ENCODE data around the gene CEACAM8. TPM values are rescaled to one million over a fixed set of nuclear protein-coding genes. Genes with fewer than 3 reads are reported as not detected.

The CEACAM8 gene
- total RNA-seq, 1 donor from 2014 or later = not detected

DNA sequence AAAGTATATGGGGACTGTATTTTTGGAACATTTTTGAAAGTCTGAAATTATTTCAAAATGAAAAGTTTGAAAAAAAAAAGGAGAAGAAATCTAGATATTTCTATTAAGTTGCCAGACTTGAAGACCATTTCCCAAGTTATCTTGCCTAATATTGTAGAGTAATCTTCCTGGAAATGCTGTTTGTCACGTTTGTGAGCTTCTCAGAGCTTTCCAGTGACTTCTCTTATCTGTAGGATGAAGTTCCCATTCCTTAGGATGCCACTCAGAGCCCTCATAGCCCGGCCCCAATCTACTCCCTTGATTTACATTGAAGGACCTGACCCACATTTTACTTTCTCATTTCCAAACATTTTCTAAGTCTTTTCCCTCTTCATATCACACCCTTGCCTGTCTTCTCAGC is 23.6 kb downstream of the CEACAM8 start:
- Mint-ChIP-seq H3K27ac (ENCODE audit: unreplicated experiment) (no peak overlapping the region), H3K9me3 (ENCODE audit: unreplicated experiment) (no peaks in the 10 kb centered on the region), H3K27me3 (ENCODE audit: unreplicated experiment) (peaks cover 3% of the 10 kb centered on the region), H3K4me3 (ENCODE audit: unreplicated experiment) (no peak overlapping the region), H3K4me1 (ENCODE audit: unreplicated experiment) (peaks cover 4% of the 10 kb centered on the region), H3K36me3 (ENCODE audit: low read depth, unreplicated experiment) (no peaks in the 10 kb centered on the region)
- TF ChIP-seq, protein P1, sequence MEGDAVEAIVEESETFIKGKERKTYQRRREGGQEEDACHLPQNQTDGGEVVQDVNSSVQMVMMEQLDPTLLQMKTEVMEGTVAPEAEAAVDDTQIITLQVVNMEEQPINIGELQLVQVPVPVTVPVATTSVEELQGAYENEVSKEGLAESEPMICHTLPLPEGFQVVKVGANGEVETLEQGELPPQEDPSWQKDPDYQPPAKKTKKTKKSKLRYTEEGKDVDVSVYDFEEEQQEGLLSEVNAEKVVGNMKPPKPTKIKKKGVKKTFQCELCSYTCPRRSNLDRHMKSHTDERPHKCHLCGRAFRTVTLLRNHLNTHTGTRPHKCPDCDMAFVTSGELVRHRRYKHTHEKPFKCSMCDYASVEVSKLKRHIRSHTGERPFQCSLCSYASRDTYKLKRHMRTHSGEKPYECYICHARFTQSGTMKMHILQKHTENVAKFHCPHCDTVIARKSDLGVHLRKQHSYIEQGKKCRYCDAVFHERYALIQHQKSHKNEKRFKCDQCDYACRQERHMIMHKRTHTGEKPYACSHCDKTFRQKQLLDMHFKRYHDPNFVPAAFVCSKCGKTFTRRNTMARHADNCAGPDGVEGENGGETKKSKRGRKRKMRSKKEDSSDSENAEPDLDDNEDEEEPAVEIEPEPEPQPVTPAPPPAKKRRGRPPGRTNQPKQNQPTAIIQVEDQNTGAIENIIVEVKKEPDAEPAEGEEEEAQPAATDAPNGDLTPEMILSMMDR (IDR thresholded peaks at IDR 0.05; ENCODE audit: unreplicated experiment) = no peak
- DNase-seq (ENCODE audit: low spot score) = no peak

DNA sequence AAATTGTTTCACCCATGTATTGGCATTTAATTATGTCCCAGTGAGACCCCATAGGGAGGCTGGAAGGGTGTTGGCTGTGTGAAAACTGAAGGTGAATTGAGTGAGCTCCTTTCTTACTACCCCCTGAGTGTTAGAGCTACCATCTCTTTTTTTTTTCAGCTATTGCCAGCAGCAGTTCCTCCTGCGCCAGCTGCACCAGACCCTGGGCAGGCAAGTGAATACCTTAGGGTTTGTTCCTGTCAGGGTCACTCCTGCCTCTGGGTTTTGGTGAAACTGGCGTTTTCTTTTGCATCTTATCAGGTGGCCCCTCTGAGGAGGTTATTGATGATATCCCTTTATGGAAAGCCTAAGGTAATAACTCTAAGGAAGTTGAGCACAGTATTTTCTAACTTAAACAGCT is 25.5 kb downstream of the CEACAM8 start:
- Mint-ChIP-seq H3K9me3 (ENCODE audit: unreplicated experiment) (no peaks in the 10 kb centered on the region), H3K27ac (ENCODE audit: unreplicated experiment) (no peak overlapping the region), H3K36me3 (ENCODE audit: low read depth, unreplicated experiment) (no peaks in the 10 kb centered on the region), H3K27me3 (ENCODE audit: unreplicated experiment) (peaks cover 5% of the 10 kb centered on the region), H3K4me1 (ENCODE audit: unreplicated experiment) (peaks cover 4% of the 10 kb centered on the region), H3K4me3 (ENCODE audit: unreplicated experiment) (no peak overlapping the region)
- TF ChIP-seq, protein P1 (IDR thresholded peaks at IDR 0.05; ENCODE audit: unreplicated experiment) = no peak
- DNase-seq (ENCODE audit: low spot score) = no peak

DNA sequence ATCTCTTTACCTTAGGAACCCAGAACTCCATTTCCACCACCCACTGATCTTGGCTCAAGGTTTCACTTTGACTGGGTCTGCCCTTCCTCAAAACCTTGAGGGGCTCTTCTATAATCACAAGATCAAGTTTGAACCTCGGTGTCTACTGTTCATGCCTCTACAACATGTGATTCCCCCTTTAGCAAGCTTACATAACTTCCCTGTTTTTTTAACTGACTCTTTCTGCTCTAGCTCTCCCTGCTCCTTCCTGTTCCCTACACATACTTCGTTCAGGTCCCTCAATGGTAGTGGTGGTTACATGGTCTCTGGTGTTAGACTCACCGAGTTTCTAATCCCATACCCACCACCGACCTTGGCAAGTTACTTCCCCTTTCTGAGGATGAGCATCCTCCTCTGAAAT is 26.7 kb downstream of the CEACAM8 start:
- no peaks in the 10 kb centered on the region for H3K4me1 Mint-ChIP-seq (ENCODE audit: unreplicated experiment)
- TF ChIP-seq, protein P1 (IDR thresholded peaks at IDR 0.05; ENCODE audit: unreplicated experiment) = no peak
- H3K27ac Mint-ChIP-seq (ENCODE audit: unreplicated experiment) = no peak overlapping the region
- H3K4me3 Mint-ChIP-seq (ENCODE audit: unreplicated experiment) = no peak overlapping the region
- H3K9me3 Mint-ChIP-seq (ENCODE audit: unreplicated experiment) = no peaks in the 10 kb centered on the region
- peaks cover 5% of the 10 kb centered on the region for H3K27me3 Mint-ChIP-seq (ENCODE audit: unreplicated experiment)
- H3K36me3 Mint-ChIP-seq (ENCODE audit: low read depth, unreplicated experiment) = no peaks in the 10 kb centered on the region
- no peak for DNase-seq (ENCODE audit: low spot score)

DNA sequence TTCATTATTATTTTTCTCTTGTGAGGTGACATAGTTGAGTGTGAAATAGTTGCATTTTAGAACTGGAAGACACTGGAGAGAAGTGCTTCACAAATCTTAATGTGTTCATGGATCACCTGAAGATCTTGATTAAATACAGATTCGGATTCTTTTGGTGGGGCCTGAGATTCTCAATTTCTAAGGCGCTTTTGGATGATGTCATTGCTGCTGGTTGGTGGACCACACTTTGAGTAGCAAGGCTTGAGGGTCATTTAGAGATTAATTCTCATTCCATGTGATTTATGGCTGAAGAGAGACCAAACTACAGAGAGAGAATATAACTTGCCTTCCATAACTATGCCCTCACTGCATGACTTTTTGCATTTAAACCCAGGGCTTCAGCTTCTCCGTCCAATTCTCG is 27.2 kb downstream of the CEACAM8 start:
- DNase-seq (ENCODE audit: low spot score) = no peak
- Mint-ChIP-seq H3K9me3 (ENCODE audit: unreplicated experiment) (no peaks in the 10 kb centered on the region), H3K4me3 (ENCODE audit: unreplicated experiment) (no peak overlapping the region), H3K4me1 (ENCODE audit: unreplicated experiment) (no peaks in the 10 kb centered on the region), H3K36me3 (ENCODE audit: low read depth, unreplicated experiment) (no peaks in the 10 kb centered on the region), H3K27ac (ENCODE audit: unreplicated experiment) (no peak overlapping the region), H3K27me3 (ENCODE audit: unreplicated experiment) (peaks cover 5% of the 10 kb centered on the region)
- TF ChIP-seq, protein P1 (IDR thresholded peaks at IDR 0.05; ENCODE audit: unreplicated experiment) = no peak

DNA sequence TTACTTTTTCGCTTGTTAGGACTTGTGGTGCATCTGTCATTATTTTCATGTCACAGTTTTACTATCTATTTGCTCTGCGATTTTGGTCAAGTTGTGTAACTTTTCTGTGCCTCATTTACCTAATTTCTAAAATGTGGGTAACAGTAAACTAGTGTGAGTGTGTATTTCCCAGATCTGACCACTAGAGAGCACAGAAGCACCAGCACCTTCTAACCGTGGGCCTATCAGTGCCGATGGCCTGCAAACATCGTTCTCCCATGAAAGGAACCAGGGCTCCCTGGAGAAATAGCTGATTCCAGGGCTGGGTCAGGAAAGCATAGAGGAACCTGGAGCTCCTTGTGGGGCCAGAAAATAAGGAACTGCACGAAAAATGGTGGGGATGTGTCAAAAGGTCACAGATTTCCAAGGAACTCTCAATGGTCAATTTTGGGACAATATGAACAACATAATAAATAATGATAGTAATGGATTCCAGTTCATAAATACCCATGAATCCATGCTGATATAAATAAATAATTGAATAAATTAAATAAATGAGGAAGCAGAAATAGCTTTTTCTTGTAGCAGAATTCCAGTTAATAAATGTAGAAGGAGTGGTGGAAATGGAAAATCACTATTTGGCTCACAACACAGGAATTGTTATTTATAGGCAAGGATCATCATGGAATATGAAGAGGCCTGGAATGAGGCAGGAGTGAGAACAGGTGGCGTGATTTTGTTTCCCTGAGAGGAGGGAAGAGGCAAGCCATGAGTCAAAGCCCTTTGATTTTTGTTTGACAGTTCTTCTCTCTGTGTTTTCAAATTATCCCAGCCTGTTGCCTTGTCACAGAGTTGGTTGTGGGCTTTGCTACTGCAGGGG is 31.1 kb downstream of the CEACAM8 start:
- Mint-ChIP-seq H3K27ac (ENCODE audit: unreplicated experiment) (no peak overlapping the region), H3K4me3 (ENCODE audit: unreplicated experiment) (no peak overlapping the region), H3K9me3 (ENCODE audit: unreplicated experiment) (no peaks in the 10 kb centered on the region), H3K27me3 (ENCODE audit: unreplicated experiment) (peaks cover 5% of the 10 kb centered on the region), H3K4me1 (ENCODE audit: unreplicated experiment) (peaks cover 3% of the 10 kb centered on the region), H3K36me3 (ENCODE audit: low read depth, unreplicated experiment) (no peaks in the 10 kb centered on the region)
- peak; percentile 46 for DNase-seq (ENCODE audit: low spot score)
- TF ChIP-seq, protein P1 (IDR thresholded peaks at IDR 0.05; ENCODE audit: unreplicated experiment) = peak; percentile 35
